WTC11 (cell line): ENCODE measurements around the gene TMEM202. TPM values are rescaled to one million over a fixed set of nuclear protein-coding genes. Genes with fewer than 3 reads are reported as not detected.

Experiments
- ATAC-seq: fragments of 200-7000 bp; cut with Tn5 transposase; 2 replicates; pipeline ENCODE4 v1.10.0; 2021; ENCODE audit warnings: mild to moderate bottlenecking, moderate library complexity
- Bru-seq: library from RNA; stranded (reverse); fragments of 400-500 nt; gene quantifications from one replicate; lab custom pipeline; 2021; lab: Mats Ljungman, UMichigan
- CTCF ChIA-PET: fragments of 300-600 bp; sonication (Branson Sonifier 250); formaldehyde crosslinking; loops from one replicate; lab custom pipeline; 2021; ENCODE audit warnings: antibody characterized with exemption; lab: Charles Lee
- POLR2A ChIA-PET: fragments of 350-600 bp; sonication (Branson Sonifier 250); formaldehyde crosslinking; loops from one replicate; lab custom pipeline; 2021; ENCODE audit warnings: antibody characterized with exemption; lab: Charles Lee
- DNase-seq: peaks from one replicate; pipeline ENCODE4 v3.0.0; 2021; ENCODE audit warnings: low spot score
- H3K27ac Mint-ChIP-seq: 2 replicates; pipeline ENCODE4 v1.8.0; 2021; ENCODE audit warnings: mixed read lengths
- H3K27me3 Mint-ChIP-seq: 2 replicates; pipeline ENCODE4 v1.8.0; 2021; ENCODE audit warnings: low read depth, mild to moderate bottlenecking, moderate library complexity, mixed read lengths
- H3K36me3 Mint-ChIP-seq: 2 replicates; pipeline ENCODE4 v1.8.0; 2021; ENCODE audit warnings: mixed read lengths
- H3K4me1 Mint-ChIP-seq: 2 replicates; pipeline ENCODE4 v1.8.0; 2022; ENCODE audit warnings: mixed read lengths
- H3K4me3 Mint-ChIP-seq: 2 replicates; pipeline ENCODE4 v1.8.0; 2021; ENCODE audit warnings: mild to moderate bottlenecking, moderate library complexity, mixed read lengths
- H3K9me3 Mint-ChIP-seq: 2 replicates; pipeline ENCODE4 v1.8.0; 2021; ENCODE audit warnings: mixed read lengths
- ATF1 ChIP-seq: sonication (generic); formaldehyde crosslinking; IDR thresholded peaks from 2 replicates; pipeline ENCODE4 v1.8.1; 2023; ENCODE audit warnings: mild to moderate bottlenecking, moderate library complexity, missing genetic modification reagents
- CTCF ChIP-seq: fragments of 200-600 bp; IDR thresholded peaks from 2 replicates; pipeline ENCODE4 v1.8.0; 2022; ENCODE audit warnings: antibody characterized with exemption
- E2F5 ChIP-seq: sonication (generic); formaldehyde crosslinking; IDR thresholded peaks from 2 replicates; pipeline ENCODE4 v1.8.1; 2022; ENCODE audit warnings: mild to moderate bottlenecking, moderate library complexity, missing genetic modification reagents
- EMX1 ChIP-seq: fragments of 250-450 bp; sonication (Bioruptor Pico); IDR thresholded peaks from 2 replicates; pipeline ENCODE4 v1.8.0; 2021; ENCODE audit warnings: mild to moderate bottlenecking
- ESRRA ChIP-seq: sonication (generic); formaldehyde crosslinking; IDR thresholded peaks from 2 replicates; pipeline ENCODE4 v1.8.1; 2022; ENCODE audit warnings: mild to moderate bottlenecking, missing genetic modification reagents, borderline replicate concordance
- GABPB1 ChIP-seq: sonication (generic); formaldehyde crosslinking; IDR thresholded peaks from 2 replicates; pipeline ENCODE4 v1.8.1; 2023; ENCODE audit warnings: mild to moderate bottlenecking, missing genetic modification reagents
- MXD4 ChIP-seq: fragments of 250-450 bp; sonication (Bioruptor Pico); IDR thresholded peaks from 2 replicates; pipeline ENCODE4 v1.8.0; 2021; ENCODE audit warnings: mild to moderate bottlenecking, moderate library complexity, borderline replicate concordance
- MYBL2 ChIP-seq: sonication (generic); formaldehyde crosslinking; IDR thresholded peaks from 2 replicates; pipeline ENCODE4 v1.8.1; 2023; ENCODE audit warnings: mild to moderate bottlenecking, moderate library complexity, missing genetic modification reagents
- NFYB ChIP-seq: sonication (generic); formaldehyde crosslinking; conservative IDR thresholded peaks from 2 replicates; pipeline ENCODE4 v1.8.0; 2022; ENCODE audit warnings: low read depth, missing genetic modification reagents
- PRRX2 ChIP-seq: fragments of 250-450 bp; sonication (Bioruptor Pico); IDR thresholded peaks from 2 replicates; pipeline ENCODE4 v1.8.0; 2021; ENCODE audit warnings: mild to moderate bottlenecking
- SMAD3 ChIP-seq: sonication (generic); formaldehyde crosslinking; IDR thresholded peaks from 2 replicates; pipeline ENCODE4 v1.8.0; 2022; ENCODE audit warnings: missing genetic modification reagents, mild to moderate bottlenecking, borderline replicate concordance
- TEAD1 ChIP-seq: sonication (generic); formaldehyde crosslinking; IDR thresholded peaks from 2 replicates; pipeline ENCODE4 v1.8.0; 2022; ENCODE audit warnings: mild to moderate bottlenecking, missing genetic modification reagents
- USF1 ChIP-seq: sonication (generic); formaldehyde crosslinking; IDR thresholded peaks from 2 replicates; pipeline ENCODE4 v1.8.0; 2022; ENCODE audit warnings: mild to moderate bottlenecking, missing genetic modification reagents
- ZBTB21 ChIP-seq: sonication (generic); formaldehyde crosslinking; IDR thresholded peaks from 2 replicates; pipeline ENCODE4 v1.8.1; 2023; ENCODE audit warnings: mild to moderate bottlenecking, missing genetic modification reagents, borderline replicate concordance
- ZBTB43 ChIP-seq: sonication (generic); formaldehyde crosslinking; IDR thresholded peaks from 2 replicates; pipeline ENCODE4 v1.8.1; 2023; ENCODE audit warnings: mild to moderate bottlenecking, missing genetic modification reagents
- ZNF138 ChIP-seq: sonication (generic); formaldehyde crosslinking; conservative IDR thresholded peaks from 2 replicates; pipeline ENCODE4 v1.8.1; 2022; ENCODE audit warnings: mild to moderate bottlenecking, moderate library complexity, missing genetic modification reagents
- ZNF416 ChIP-seq: fragments of 250-450 bp; sonication (Bioruptor Pico); IDR thresholded peaks from 2 replicates; pipeline ENCODE4 v1.9.0; 2021; ENCODE audit warnings: mild to moderate bottlenecking, inconsistent platforms
- ZNF532 ChIP-seq: fragments of 250-450 bp; sonication (Bioruptor Pico); IDR thresholded peaks from 2 replicates; pipeline ENCODE4 v1.9.0; 2021; ENCODE audit warnings: mild to moderate bottlenecking, borderline replicate concordance
- long read RNA-seq, 3 experiments: library from RNA in 1 of 3; library from capped mRNA in 1 of 3; library from polyadenylated mRNA in 1 of 3; unstranded in 2 of 3; stranded (forward) in 1 of 3; transcript quantifications; one replicate each; pipeline ENCODE4 v2.0.0, GENCODE V29; 2021
- total RNA-seq: library from RNA; stranded (reverse); gene quantifications from 3 replicates; pipeline ENCODE4 v1.2.3, GENCODE V29; 2021

TMEM202 gene
- total RNA-seq (not detected in 3 replicates), Bru-seq, nascent RNA (not detected)
- long read RNA-seq, experiment 1: 0 reads
- long read RNA-seq, experiment 2: 0 reads
- long read RNA-seq, experiment 3: 0 reads

GRCh38 chr15:72397796-72398588 is at the start of gene TMEM202:
Gene TMEM202 (plus strand): TSS chr15:72398305. CDS start chr15:72398327, 22 bp downstream.
- peaks cover 5% of the 10 kb centered on the region; the same call in 1 of the 2 replicates for H3K36me3 Mint-ChIP-seq
- CTCF ChIA-PET: no interaction called here
- POLR2A ChIA-PET: no interaction called here
- ATAC-seq (no peak), DNase-seq (no peak)
- no peak within 1 kb of the TSS for H3K27ac Mint-ChIP-seq
- TF ChIP-seq ATF1 (CRISPR knock-in tag) (no peak), ESRRA (no peak), SMAD3 (no peak), MXD4 (CRISPR knock-in tag) (no peak), PRRX2 (CRISPR knock-in tag) (no peak), MYBL2 (CRISPR knock-in tag) (no peak), USF1 (CRISPR knock-in tag) (no peak), NFYB (CRISPR knock-in tag) (no peak), ZBTB43 (CRISPR knock-in tag) (no peak), ZNF416 (no peak), ZNF138 (no peak), E2F5 (CRISPR knock-in tag) (no peak)
- no peaks in the 10 kb centered on the region for H3K4me1 Mint-ChIP-seq
- H3K9me3 Mint-ChIP-seq: peaks cover 17% of the 10 kb centered on the region
- peaks cover 29% of the 10 kb centered on the region for H3K27me3 Mint-ChIP-seq
- no peak within 1 kb of the TSS for H3K4me3 Mint-ChIP-seq

- Mint-ChIP-seq H3K9me3 (no peaks in the 10 kb centered on the region), H3K27me3 (no peaks in the 10 kb centered on the region), H3K4me1 (no peaks in the 10 kb centered on the region), H3K27ac (no peak overlapping the region), H3K36me3 (peaks cover 13% of the 10 kb centered on the region; the same call in 1 of the 2 replicates), H3K4me3 (no peak overlapping the region)
- POLR2A ChIA-PET: no interaction called here
- DNase-seq (no peak), ATAC-seq (no peak)
- no peak for TF ChIP-seq TEAD1
- no peak for TF ChIP-seq ZBTB21
- no peak for TF ChIP-seq ZNF532
- no peak for TF ChIP-seq CTCF
- TF ChIP-seq EMX1 (CRISPR knock-in tag): no peak
- no peak for TF ChIP-seq MXD4 (CRISPR knock-in tag)
- no peak for TF ChIP-seq GABPB1 (CRISPR knock-in tag)
- TF ChIP-seq ZNF416: no peak
- CTCF ChIA-PET: no interaction called here
These were observed 44.8 kb upstream of the TMEM202 start for GRCh38 chr15:72353266-72353665.
